Fibroblast of skin of left biceps (primary cell): ENCODE results near the gene UBAP2.
"Not testable (repeated sequence)": the region's sequence is repeated elsewhere in the genome, so short reads cannot be mapped to it uniquely, and the experiment has no call there.

Experiments
- DNase-seq, 2 experiments: peaks; one replicate each; pipeline ENCODE4 v3.0.0-alpha.2; 2013; ENCODE audit warnings: low read depth in 2 of 2

UBAP2 gene

GRCh38 chr9:34047864-34048726 lies 592 bp downstream of the UBAP2 start:
- no peak for DNase-seq

GRCh38 chr9:34046784-34047379 lies 1.8 kb downstream of the UBAP2 start:
- DNase-seq: no peak

GRCh38 chr9:34045903-34046302 lies 2.8 kb downstream of the UBAP2 start:
- DNase-seq: no peak

- DNase-seq: not testable (repeated sequence)
Observed at GRCh38 chr9:34042074-34042473, 6.6 kb downstream of the UBAP2 start.

GRCh38 chr9:34038851-34039250 lies 9.8 kb downstream of the UBAP2 start:
- DNase-seq: not testable (repeated sequence)

GRCh38 chr9:34037626-34038025 lies 11.1 kb downstream of the UBAP2 start:
- DNase-seq: no peak

GRCh38 chr9:34036625-34037024 lies 12.1 kb downstream of the UBAP2 start:
- DNase-seq: no peak

- DNase-seq: no peak
Observed at GRCh38 chr9:34035656-34036055, 13.0 kb downstream of the UBAP2 start.

GRCh38 chr9:34034698-34035065 lies 14.0 kb downstream of the UBAP2 start:
- no peak for DNase-seq

- no peak for DNase-seq
Observed at GRCh38 chr9:34032631-34033030, 16.1 kb downstream of the UBAP2 start.

GRCh38 chr9:34027845-34028574 lies 20.7 kb downstream of the UBAP2 start:
- DNase-seq: no peak

- no peak for DNase-seq
Observed at GRCh38 chr9:34025811-34026210, 22.9 kb downstream of the UBAP2 start.

- no peak for DNase-seq
Observed at GRCh38 chr9:34025062-34025461, 23.6 kb downstream of the UBAP2 start.

- DNase-seq: not testable (repeated sequence)
Observed at GRCh38 chr9:34024476-34024875, 24.2 kb downstream of the UBAP2 start.

GRCh38 chr9:34016149-34016548 lies 32.5 kb downstream of the UBAP2 start:
- DNase-seq: no peak

GRCh38 chr9:34010979-34011378 lies 37.7 kb downstream of the UBAP2 start:
- DNase-seq: no peak

- DNase-seq: no peak
Observed at GRCh38 chr9:34001951-34002350, 46.7 kb downstream of the UBAP2 start.

GRCh38 chr9:34001298-34001697 lies 47.4 kb downstream of the UBAP2 start:
- no peak for DNase-seq

GRCh38 chr9:33995449-33995848 lies 53.2 kb downstream of the UBAP2 start:
- DNase-seq: no peak

- DNase-seq: no peak
Observed at GRCh38 chr9:33993104-33993503, 55.6 kb downstream of the UBAP2 start.

- no peak for DNase-seq
Observed at GRCh38 chr9:33992632-33993031, 56.1 kb downstream of the UBAP2 start.

GRCh38 chr9:33988219-33988890 lies 60.3 kb downstream of the UBAP2 start:
- DNase-seq: no peak
